ENCODE measurements around the gene CTTN.

The CTTN gene

GRCh38 chr11:70364745-70365543 lies 33.4 kb upstream of the CTTN start:
- Histone ChIP-seq H3K27me3 (ENCODE audit: insufficient read depth, low read depth) (no peaks in the 10 kb centered on the region), H3K9ac (no peak overlapping the region), H3K36me3 (ENCODE audit: insufficient read depth) (no peaks in the 10 kb centered on the region), H3K79me2 (ENCODE audit: insufficient read depth, low read depth) (no peaks in the 10 kb centered on the region), H3K4me1 (ENCODE audit: low read depth, poor library complexity, severe bottlenecking) (no peaks in the 10 kb centered on the region), H3K27ac (no peak overlapping the region), H2AFZ (ENCODE audit: low read depth) (no peak overlapping the region), H3K4me2 (no peak overlapping the region), H4K20me1 (ENCODE audit: insufficient read depth) (no peaks in the 10 kb centered on the region), H3K4me3 (IDR thresholded peaks at IDR 0.05; ENCODE audit: insufficient read depth, low read depth, low read length) (no peak overlapping the region)
- no peak for TF ChIP-seq CTCF (conservative IDR thresholded peaks at IDR 0.05; ENCODE audit: low read depth, low read length)

GRCh38 chr11:70365544-70365927 lies 32.8 kb upstream of the CTTN start:
- TF ChIP-seq CTCF (conservative IDR thresholded peaks at IDR 0.05; ENCODE audit: low read depth, low read length), result no peak
- Histone ChIP-seq H3K27ac (no peak overlapping the region), H3K36me3 (ENCODE audit: insufficient read depth) (no peaks in the 10 kb centered on the region), H3K4me3 (IDR thresholded peaks at IDR 0.05; ENCODE audit: insufficient read depth, low read depth, low read length) (no peak overlapping the region), H3K27me3 (ENCODE audit: insufficient read depth, low read depth) (no peaks in the 10 kb centered on the region), H3K79me2 (ENCODE audit: insufficient read depth, low read depth) (no peaks in the 10 kb centered on the region), H3K4me2 (no peak overlapping the region), H3K9ac (no peak overlapping the region), H3K4me1 (ENCODE audit: low read depth, poor library complexity, severe bottlenecking) (no peaks in the 10 kb centered on the region), H2AFZ (ENCODE audit: low read depth) (no peak overlapping the region), H4K20me1 (ENCODE audit: insufficient read depth) (no peaks in the 10 kb centered on the region)

GRCh38 chr11:70367071-70367470 lies 31.3 kb upstream of the CTTN start:
- Histone ChIP-seq H3K4me1 (ENCODE audit: low read depth, poor library complexity, severe bottlenecking) (no peaks in the 10 kb centered on the region), H3K9ac (no peak overlapping the region), H3K79me2 (ENCODE audit: insufficient read depth, low read depth) (no peaks in the 10 kb centered on the region), H3K4me3 (IDR thresholded peaks at IDR 0.05; ENCODE audit: insufficient read depth, low read depth, low read length) (no peak overlapping the region), H3K36me3 (ENCODE audit: insufficient read depth) (no peaks in the 10 kb centered on the region), H3K27me3 (ENCODE audit: insufficient read depth, low read depth) (no peaks in the 10 kb centered on the region), H3K27ac (no peak overlapping the region), H3K4me2 (no peak overlapping the region), H2AFZ (ENCODE audit: low read depth) (no peak overlapping the region), H4K20me1 (ENCODE audit: insufficient read depth) (no peaks in the 10 kb centered on the region)
- no peak for TF ChIP-seq CTCF (conservative IDR thresholded peaks at IDR 0.05; ENCODE audit: low read depth, low read length)

- no peaks in the 10 kb centered on the region for H3K36me3 ChIP-seq (ENCODE audit: insufficient read depth)
Observed at GRCh38 chr11:70368961-70369360, 29.4 kb upstream of the CTTN start.

More at GRCh38 chr11:70368961-70369360, 29.4 kb upstream of the CTTN start:
- TF ChIP-seq CTCF (conservative IDR thresholded peaks at IDR 0.05; ENCODE audit: low read depth, low read length), result no peak
- Histone ChIP-seq H3K4me3 (IDR thresholded peaks at IDR 0.05; ENCODE audit: insufficient read depth, low read depth, low read length) (no peak overlapping the region), H3K27ac (no peak overlapping the region), H4K20me1 (ENCODE audit: insufficient read depth) (no peaks in the 10 kb centered on the region), H3K79me2 (ENCODE audit: insufficient read depth, low read depth) (no peaks in the 10 kb centered on the region), H3K4me2 (no peak overlapping the region), H3K4me1 (ENCODE audit: low read depth, poor library complexity, severe bottlenecking) (no peaks in the 10 kb centered on the region), H3K27me3 (ENCODE audit: insufficient read depth, low read depth) (no peaks in the 10 kb centered on the region), H3K9ac (no peak overlapping the region), H2AFZ (ENCODE audit: low read depth) (no peak overlapping the region)
